SK-N-SH (cell line): ENCODE data around the gene TOP3A. TPM values are rescaled to one million over a fixed set of nuclear protein-coding genes. Genes with fewer than 3 reads are reported as not detected.

Experiments used
- CTCF ChIA-PET: fragments of 300-600, 350-600 bp; formaldehyde crosslinking; extraction: SDS; loops from one replicate; lab custom pipeline; 2021; lab: Yijun Ruan, JAX
- POLR2A ChIA-PET: fragments of 350-600 bp; sonication (Branson Sonifier 250); formaldehyde crosslinking; extraction: SDS; loops from one replicate; lab custom pipeline; 2020; ENCODE audit warnings: antibody characterized with exemption, inconsistent platforms; lab: Yijun Ruan, JAX
- DNase-seq: peaks from one replicate; pipeline ENCODE4 v3.0.0; 2012
- H2AFZ ChIP-seq: fragments of 200-600 bp; sonication (generic); 2 replicates; pipeline ENCODE4 v1.8.1; 2016; ENCODE audit warnings: antibody characterized with exemption, mild to moderate bottlenecking, low read depth
- H3F3A ChIP-seq: fragments of 200-600 bp; sonication (generic); replicated peaks from 2 replicates; pipeline ENCODE3; 2016; ENCODE audit warnings: antibody characterized with exemption, mild to moderate bottlenecking; ENCODE audit not compliant: insufficient read depth
- H3K27ac ChIP-seq, 2 experiments: fragments of 200-500 bp in 1 of 2; fragments of 200-600 bp in 1 of 2; sonication (Bioruptor generic) in 1 of 2; sonication (generic), shearing (Covaris generic) in 1 of 2; 2 replicates each; pipeline versions ENCODE4 v1.5.1 to v1.6.1; 2014 to 2016; ENCODE audit warnings: low read depth in 2 of 2, inconsistent platforms in 1 of 2, low read length in 1 of 2, mild to moderate bottlenecking in 1 of 2, mixed read lengths in 1 of 2
- H3K27me3 ChIP-seq: fragments of 200-600 bp; sonication (generic), shearing (Covaris generic); 2 replicates; pipeline ENCODE4 v1.6.1; 2016; ENCODE audit warnings: mixed run types; ENCODE audit not compliant: insufficient read depth
- H3K36me3 ChIP-seq, 2 experiments: fragments of 200-500 bp in 1 of 2; fragments of 200-600 bp in 1 of 2; sonication (Bioruptor generic) in 1 of 2; sonication (generic) in 1 of 2; replicated peaks in 1 of 2; 2 replicates each; pipeline versions ENCODE3 to v1.5.1; 2014 to 2016; ENCODE audit warnings: low read length in 1 of 2, mild to moderate bottlenecking in 1 of 2; ENCODE audit not compliant: insufficient read depth in 2 of 2, control insufficient read depth in 1 of 2
- H3K4me1 ChIP-seq, 2 experiments: fragments of 200-500 bp in 1 of 2; fragments of 200-600 bp in 1 of 2; sonication (Bioruptor generic) in 1 of 2; sonication (generic), shearing (Covaris generic) in 1 of 2; 2 replicates each; pipeline versions ENCODE4 v1.5.1 to v1.6.1; 2014 to 2016; ENCODE audit warnings: low read depth in 1 of 2, low read length in 1 of 2, mixed run types in 1 of 2; ENCODE audit not compliant: insufficient read depth in 2 of 2, control insufficient read depth in 1 of 2
- H3K4me2 ChIP-seq: fragments of 200-600 bp; sonication (generic), shearing (Covaris generic); 2 replicates; pipeline ENCODE4 v1.6.1; 2017; ENCODE audit warnings: mixed run types
- H3K4me3 ChIP-seq, 2 experiments: fragments of 200-500 bp in 1 of 2; fragments of 200-600 bp in 1 of 2; sonication (Bioruptor generic) in 1 of 2; sonication (generic), shearing (Covaris generic) in 1 of 2; 2 replicates each; pipeline versions ENCODE4 v1.5.1 to v1.8.1; 2014 to 2016; ENCODE audit warnings: low read depth in 2 of 2, inconsistent platforms in 1 of 2, low read length in 1 of 2, mild to moderate bottlenecking in 1 of 2, mixed read lengths in 1 of 2, moderate library complexity in 1 of 2
- H3K79me2 ChIP-seq: fragments of 200-600 bp; sonication (generic); 2 replicates; pipeline ENCODE4 v1.8.1; 2017; ENCODE audit warnings: mild to moderate bottlenecking; ENCODE audit not compliant: insufficient read depth
- H3K9ac ChIP-seq: fragments of 200-600 bp; sonication (generic); 2 replicates; pipeline ENCODE4 v1.6.1; 2017; ENCODE audit warnings: mixed run types
- H3K9me2 ChIP-seq: fragments of 200-600 bp; sonication (generic); 2 replicates; pipeline ENCODE4 v1.6.1; 2017; ENCODE audit warnings: mixed run types
- H3K9me3 ChIP-seq: fragments of 200-600 bp; sonication (generic); 2 replicates; pipeline ENCODE4 v1.6.1; 2017; ENCODE audit warnings: mixed run types, mild to moderate bottlenecking, moderate library complexity
- H4K20me1 ChIP-seq: fragments of 200-600 bp; sonication (generic); 2 replicates; pipeline ENCODE4 v1.6.1; 2017; ENCODE audit warnings: mild to moderate bottlenecking, mixed run types; ENCODE audit not compliant: insufficient read depth
- ELF1 ChIP-seq: IDR thresholded peaks from 2 replicates; pipeline ENCODE4 v1.4.0; 2012
- EZH2phosphoT487 ChIP-seq: fragments of 200-600 bp; sonication (generic); IDR thresholded peaks from 2 replicates; pipeline ENCODE4 v1.6.1; 2017; ENCODE audit warnings: low read depth, mixed run types, mild to moderate bottlenecking, antibody characterized with exemption, moderate library complexity, borderline replicate concordance
- FOSL2 ChIP-seq: IDR thresholded peaks from 2 replicates; pipeline ENCODE4 v1.4.0; 2012; ENCODE audit warnings: low read depth, mild to moderate bottlenecking, moderate library complexity, borderline replicate concordance
- FOXM1 ChIP-seq: IDR thresholded peaks from 2 replicates; pipeline ENCODE4 v1.4.0; 2012; ENCODE audit warnings: low read depth, mild to moderate bottlenecking
- JUND ChIP-seq: IDR thresholded peaks from 2 replicates; pipeline ENCODE4 v1.4.0; 2012
- MEF2A ChIP-seq: IDR thresholded peaks from 2 replicates; pipeline ENCODE4 v1.4.0; 2012; ENCODE audit warnings: low read depth, borderline replicate concordance
- RCOR1 ChIP-seq: fragments of 150-350 bp; IDR thresholded peaks from 2 replicates; pipeline ENCODE4 v1.6.1; 2017; ENCODE audit warnings: antibody characterized with exemption, low read length
- RXRA ChIP-seq: IDR thresholded peaks from 2 replicates; pipeline ENCODE4 v1.4.0; 2012; ENCODE audit warnings: low read depth, mild to moderate bottlenecking, borderline replicate concordance
- TAF1 ChIP-seq: IDR thresholded peaks from 2 replicates; pipeline ENCODE4 v1.6.1; 2012; ENCODE audit warnings: low read depth, mild to moderate bottlenecking, low read length, moderate library complexity, borderline replicate concordance
- TCF12 ChIP-seq: IDR thresholded peaks from 2 replicates; pipeline ENCODE4 v1.4.0; 2012
- WGBS: methylation state at CpG from one replicate; pipeline ENCODE4 v1.1.6; 2017; ENCODE audit warnings: low lambda C conversion rate; 5-methylcytosine and 5-hydroxymethylcytosine counted together
- polyA plus RNA-seq, 3 experiments: library from polyadenylated mRNA; depleted of rRNA; stranded (reverse); fragments of >200 nt; gene quantifications; 2 replicates each; pipeline ENCODE4 v1.2.3, GENCODE V29; 2012
- TF ChIP-seq, protein P1 (sequence below): fragments of 150-350 bp; IDR thresholded peaks from 2 replicates; pipeline ENCODE4 v1.6.1; 2017; ENCODE audit warnings: antibody characterized with exemption, low read length, low read depth, borderline replicate concordance
- TF ChIP-seq, protein P2 (sequence below): IDR thresholded peaks from 2 replicates; pipeline ENCODE4 v1.4.0; 2012; ENCODE audit warnings: low read depth, borderline replicate concordance
- TF ChIP-seq, protein P3 (sequence below): fragments of 200-600 bp; sonication (generic); IDR thresholded peaks from 2 replicates; pipeline ENCODE4 v1.6.1; 2017; ENCODE audit warnings: antibody characterized with exemption, mild to moderate bottlenecking, moderate library complexity

TOP3A gene
- polyA plus RNA-seq, 1 of the 3 experiments (the other 2 are of a cell fraction), result 14.7 TPM

DNA sequence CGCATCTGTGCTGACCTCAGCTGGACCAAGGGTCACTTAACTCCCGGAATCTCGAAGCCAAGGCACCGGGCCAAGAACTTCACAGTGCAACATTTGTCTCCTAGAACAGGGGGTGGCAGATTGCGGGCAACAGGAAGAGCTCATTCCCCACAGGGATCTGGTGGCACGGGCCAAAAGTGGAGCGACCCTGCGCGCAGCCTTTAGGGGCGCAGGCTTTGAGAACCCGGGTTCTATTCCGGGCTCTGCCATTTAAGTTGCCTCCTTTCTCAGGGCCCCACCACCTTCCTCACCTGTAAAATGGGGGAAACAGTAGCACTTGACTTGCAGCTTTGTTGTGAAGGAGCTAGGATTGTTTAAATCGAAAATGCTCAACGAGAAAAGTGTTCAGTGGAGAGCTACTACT, 47.9 kb upstream of the TOP3A start:
- peak overlapping the region; percentile 69 for H3K9ac ChIP-seq
- no peak overlapping the region; a peak in 1 of 4 replicates for H3K27ac ChIP-seq
- H2AFZ ChIP-seq, result peak overlapping the region; percentile 91
- H4K20me1 ChIP-seq, result no peaks in the 10 kb centered on the region
- DNase-seq, result peak; percentile 70
- peaks cover 4 to 8% of the 10 kb centered on the region in 2 experiments; a peak in 1 of 4 replicates for H3K4me1 ChIP-seq
- ChIA-PET POLR2A (interaction anchor here (0.7 kb wide), 1 partner anchor 26 kb away, joined by 3 read pairs; no protein-coding TSS in a partner anchor), CTCF (interaction anchor here (1.5 kb wide), 1 partner anchor 42 kb away, joined by 6 read pairs; no protein-coding TSS in a partner anchor)
- H3K4me3 ChIP-seq, result peak overlapping the region; percentile 64 to 87
- TF ChIP-seq ELF1 (no peak), TCF12 (no peak), JUND (no peak)
- TF ChIP-seq, protein P1, sequence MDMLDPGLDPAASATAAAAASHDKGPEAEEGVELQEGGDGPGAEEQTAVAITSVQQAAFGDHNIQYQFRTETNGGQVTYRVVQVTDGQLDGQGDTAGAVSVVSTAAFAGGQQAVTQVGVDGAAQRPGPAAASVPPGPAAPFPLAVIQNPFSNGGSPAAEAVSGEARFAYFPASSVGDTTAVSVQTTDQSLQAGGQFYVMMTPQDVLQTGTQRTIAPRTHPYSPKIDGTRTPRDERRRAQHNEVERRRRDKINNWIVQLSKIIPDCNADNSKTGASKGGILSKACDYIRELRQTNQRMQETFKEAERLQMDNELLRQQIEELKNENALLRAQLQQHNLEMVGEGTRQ, result no peak
- no peaks in the 10 kb centered on the region for H3K9me3 ChIP-seq
- H3F3A ChIP-seq, result peaks cover 4% of the 10 kb centered on the region
- peaks cover 21% of the 10 kb centered on the region; the same call in 1 of the 2 replicates for H3K79me2 ChIP-seq
- H3K27me3 ChIP-seq, result no peaks in the 10 kb centered on the region
- H3K4me2 ChIP-seq, result peak overlapping the region; percentile 95
- H3K36me3 ChIP-seq, result no peaks in the 10 kb centered on the region
- 5% methylated on average over 10 of the region's 14 CpGs for WGBS
- H3K9me2 ChIP-seq, result no peaks in the 10 kb centered on the region

DNA sequence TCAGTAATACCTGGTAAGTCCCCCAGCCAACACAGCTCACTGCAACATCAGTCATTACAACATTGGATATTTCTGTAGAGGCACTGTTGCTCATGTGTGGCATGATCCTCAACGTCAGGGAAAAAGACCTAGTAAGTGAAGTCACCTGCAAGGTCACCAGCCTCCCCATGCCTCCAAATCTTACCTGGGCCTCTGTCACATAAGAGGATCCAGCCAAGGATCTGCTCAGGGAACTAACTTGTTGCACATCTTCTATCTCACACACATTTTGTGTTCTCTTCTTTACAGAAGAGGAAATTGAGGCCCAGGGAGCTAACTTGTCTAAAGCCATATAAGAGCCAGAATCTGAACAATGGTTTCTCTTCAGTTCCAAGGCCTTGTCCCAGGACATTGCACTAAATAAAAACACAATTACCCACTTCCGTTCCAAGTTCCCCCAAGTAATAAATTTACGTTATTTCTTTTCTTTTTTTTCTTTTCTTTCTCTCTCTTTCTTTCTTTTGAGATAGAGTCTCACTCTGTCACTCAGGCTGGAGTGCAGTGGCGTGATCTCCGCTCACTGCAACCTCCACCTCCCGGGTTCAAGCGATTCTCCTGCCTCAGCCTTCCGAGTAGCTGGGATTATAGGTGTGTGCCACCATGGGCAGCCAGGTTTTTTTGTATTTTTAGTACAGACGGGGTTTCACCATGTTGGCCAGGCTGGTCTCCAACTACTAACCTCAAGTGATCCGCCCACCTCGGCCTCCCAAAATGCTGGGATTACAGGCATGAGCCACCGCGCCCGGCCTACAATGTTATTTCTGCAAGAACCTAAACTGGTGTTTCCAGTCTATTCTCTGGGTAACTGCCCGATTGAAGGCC, 47.3 kb upstream of the TOP3A start:
- CTCF ChIA-PET, result interaction anchor here (1.5 kb wide), 1 partner anchor 41 kb away, joined by 6 read pairs; no protein-coding TSS in a partner anchor
- TF ChIP-seq FOXM1, result no peak
- TF ChIP-seq, all 33 proteins: peak for 0
- no peak for DNase-seq
- Histone ChIP-seq H3K9me2 (no peaks in the 10 kb centered on the region), H3F3A (peaks cover 9% of the 10 kb centered on the region), H3K79me2 (peaks cover 21% of the 10 kb centered on the region; the same call in 1 of the 2 replicates), H3K4me1 (peaks cover 4 to 8% of the 10 kb centered on the region in 2 experiments; a peak in 1 of 4 replicates), H3K9ac (peak overlapping the region; percentile 69; the same call in 1 of the 2 replicates), H3K4me3 (peak overlapping the region; percentile 64 to 87), H3K9me3 (no peaks in the 10 kb centered on the region), H3K27ac (no peak overlapping the region), H4K20me1 (no peaks in the 10 kb centered on the region), H2AFZ (peak overlapping the region; percentile 91; the same call in 1 of the 2 replicates), H3K36me3 (no peaks in the 10 kb centered on the region), H3K4me2 (peak overlapping the region; percentile 95), H3K27me3 (no peaks in the 10 kb centered on the region)
- WGBS, result 84% methylated on average over 15 of the region's 15 CpGs
- POLR2A ChIA-PET, result interaction anchor here (0.8 kb wide), 1 partner anchor 13 kb away, joined by 3 read pairs; no protein-coding TSS in a partner anchor

DNA sequence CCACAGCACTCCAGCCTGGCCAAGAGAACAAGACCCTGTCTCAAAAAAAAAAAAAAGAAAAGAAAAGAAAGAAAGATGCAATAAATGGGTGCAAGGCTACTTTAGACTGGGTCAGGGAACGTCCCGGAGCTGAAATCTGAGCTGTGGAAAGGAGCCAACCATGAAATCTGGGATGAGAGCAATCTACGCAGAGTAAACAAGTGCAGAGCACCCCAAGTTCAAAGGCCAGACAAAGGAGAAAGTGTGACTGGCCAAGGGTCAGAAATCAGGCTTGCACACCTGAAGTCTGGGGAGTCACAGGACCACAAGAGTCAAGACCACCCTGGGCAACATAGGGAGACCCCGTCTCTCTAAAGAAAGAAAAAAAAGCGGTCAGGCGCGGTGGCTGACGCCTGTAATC, 45.7 kb upstream of the TOP3A start:
- peaks cover 4 to 8% of the 10 kb centered on the region in 2 experiments; a peak in 1 of 4 replicates for H3K4me1 ChIP-seq
- no peaks in the 10 kb centered on the region for H3K9me2 ChIP-seq
- no peaks in the 10 kb centered on the region for H3K36me3 ChIP-seq
- WGBS, result 88% methylated on average over 8 of the region's 8 CpGs
- H3K4me2 ChIP-seq, result no peak overlapping the region
- peaks cover 9% of the 10 kb centered on the region for H3F3A ChIP-seq
- no peak for DNase-seq
- H4K20me1 ChIP-seq, result no peaks in the 10 kb centered on the region
- H3K79me2 ChIP-seq, result peaks cover 21% of the 10 kb centered on the region; the same call in 1 of the 2 replicates
- H3K9me3 ChIP-seq, result no peaks in the 10 kb centered on the region
- H2AFZ ChIP-seq, result no peak overlapping the region
- H3K27ac ChIP-seq, result no peak overlapping the region
- TF ChIP-seq EZH2phosphoT487 (no peak), TAF1 (no peak), MEF2A (no peak), RCOR1 (no peak), RXRA (no peak), FOSL2 (no peak)
- TF ChIP-seq, protein P2, sequence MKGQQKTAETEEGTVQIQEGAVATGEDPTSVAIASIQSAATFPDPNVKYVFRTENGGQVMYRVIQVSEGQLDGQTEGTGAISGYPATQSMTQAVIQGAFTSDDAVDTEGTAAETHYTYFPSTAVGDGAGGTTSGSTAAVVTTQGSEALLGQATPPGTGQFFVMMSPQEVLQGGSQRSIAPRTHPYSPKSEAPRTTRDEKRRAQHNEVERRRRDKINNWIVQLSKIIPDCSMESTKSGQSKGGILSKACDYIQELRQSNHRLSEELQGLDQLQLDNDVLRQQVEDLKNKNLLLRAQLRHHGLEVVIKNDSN, result no peak
- TF ChIP-seq, protein P3, sequence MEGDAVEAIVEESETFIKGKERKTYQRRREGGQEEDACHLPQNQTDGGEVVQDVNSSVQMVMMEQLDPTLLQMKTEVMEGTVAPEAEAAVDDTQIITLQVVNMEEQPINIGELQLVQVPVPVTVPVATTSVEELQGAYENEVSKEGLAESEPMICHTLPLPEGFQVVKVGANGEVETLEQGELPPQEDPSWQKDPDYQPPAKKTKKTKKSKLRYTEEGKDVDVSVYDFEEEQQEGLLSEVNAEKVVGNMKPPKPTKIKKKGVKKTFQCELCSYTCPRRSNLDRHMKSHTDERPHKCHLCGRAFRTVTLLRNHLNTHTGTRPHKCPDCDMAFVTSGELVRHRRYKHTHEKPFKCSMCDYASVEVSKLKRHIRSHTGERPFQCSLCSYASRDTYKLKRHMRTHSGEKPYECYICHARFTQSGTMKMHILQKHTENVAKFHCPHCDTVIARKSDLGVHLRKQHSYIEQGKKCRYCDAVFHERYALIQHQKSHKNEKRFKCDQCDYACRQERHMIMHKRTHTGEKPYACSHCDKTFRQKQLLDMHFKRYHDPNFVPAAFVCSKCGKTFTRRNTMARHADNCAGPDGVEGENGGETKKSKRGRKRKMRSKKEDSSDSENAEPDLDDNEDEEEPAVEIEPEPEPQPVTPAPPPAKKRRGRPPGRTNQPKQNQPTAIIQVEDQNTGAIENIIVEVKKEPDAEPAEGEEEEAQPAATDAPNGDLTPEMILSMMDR, result no peak
- TF ChIP-seq, all 33 proteins: peak for 0
- Histone ChIP-seq H3K9ac (no peak overlapping the region), H3K27me3 (no peaks in the 10 kb centered on the region), H3K4me3 (no peak overlapping the region)
- POLR2A ChIA-PET, result no interaction called here
- CTCF ChIA-PET, result no interaction called here
